HepG2 (cell line): Measurements from ENCODE around the gene EXTL2. TPM values are rescaled to one million over a fixed set of nuclear protein-coding genes. Genes with fewer than 3 reads are reported as not detected.

Source experiments
- ATAC-seq: fragments of 200-7000 bp; cut with Tn5 transposase; 3 replicates; pipeline ENCODE4 v1.9.1; 2020; ENCODE audit warnings: mild to moderate bottlenecking, moderate library complexity
- BruUV-seq: library from RNA; stranded (reverse); fragments of 400-500 nt; replicated peaks from 2 replicates; lab custom pipeline; 2021; lab: Mats Ljungman, UMichigan
- CTCF ChIA-PET: fragments of 300-600 bp; formaldehyde crosslinking; extraction: SDS; loops from one replicate; lab custom pipeline; 2021; ENCODE audit warnings: low total read pairs, inconsistent platforms, low intra/inter-chr PET ratio; lab: Yijun Ruan, JAX
- POLR2A ChIA-PET: fragments of 350-600 bp; sonication (Branson Sonifier 250); formaldehyde crosslinking; loops from one replicate; lab custom pipeline; 2020; ENCODE audit warnings: antibody characterized with exemption, inconsistent platforms; lab: Yijun Ruan, JAX
- DNase-seq: peaks from one replicate; pipeline ENCODE4 v3.0.0-alpha.2; 2015; ENCODE audit warnings: low spot score
- FAIRE-seq: peaks from 3 replicates; lab custom pipeline; 2011; peaks lifted over from hg19 to GRCh38; lab: Jason Lieb, UNC
- H2AFZ ChIP-seq: one replicate; pipeline ENCODE4 v1.6.1; 2011; ENCODE audit warnings: low read length, inconsistent platforms
- H3K27ac ChIP-seq: fragments of 300-600 bp; 3 replicates; pipeline ENCODE4 v1.8.0; 2011; ENCODE audit warnings: mixed run types, mild to moderate bottlenecking, mixed read lengths, low read length, inconsistent platforms; ENCODE audit not compliant: insufficient read depth; ENCODE audit errors: extremely low read length
- H3K27me3 ChIP-seq, 2 experiments: fragments of 200-600 bp in 1 of 2; 2 replicates in 1 of 2; 3 replicates in 1 of 2; pipeline versions ENCODE4 v1.6.0 to v1.8.0; 2011; ENCODE audit warnings: low read length in 2 of 2, mild to moderate bottlenecking in 2 of 2, moderate library complexity in 2 of 2, inconsistent platforms in 1 of 2; ENCODE audit not compliant: insufficient read depth in 2 of 2, control insufficient read depth in 1 of 2
- H3K36me3 ChIP-seq, 2 experiments: fragments of 200-600 bp in 1 of 2; replicated peaks in 1 of 2; 2 replicates in 1 of 2; 3 replicates in 1 of 2; pipeline versions ENCODE4 v1.5.1 to v1.8.0; 2011; ENCODE audit warnings: low read length in 2 of 2, inconsistent platforms in 1 of 2; ENCODE audit not compliant: insufficient read depth in 2 of 2, control insufficient read depth in 1 of 2
- H3K4me1 ChIP-seq: 2 replicates; pipeline ENCODE4 v1.5.1; 2012; ENCODE audit warnings: low read length, inconsistent platforms; ENCODE audit not compliant: insufficient read depth
- H3K4me2 ChIP-seq: 2 replicates; pipeline ENCODE4 v1.6.0; 2011; ENCODE audit warnings: low read depth, low read length, inconsistent platforms
- H3K4me3 ChIP-seq, 3 experiments: fragments of 200-600 bp in 1 of 3; sonication (generic), shearing (Covaris generic) in 1 of 3; replicated peaks in 1 of 3; 2 replicates each; pipeline ENCODE4 v1.5.1; 2011 to 2016; ENCODE audit warnings: low read length in 3 of 3, inconsistent platforms in 2 of 3, low read depth in 2 of 3, mild to moderate bottlenecking in 2 of 3, control low read depth in 1 of 3, mixed read lengths in 1 of 3; ENCODE audit not compliant: insufficient read depth in 1 of 3
- H3K79me2 ChIP-seq: one replicate; pipeline ENCODE4 v1.6.1; 2011; ENCODE audit warnings: low read length, inconsistent platforms; ENCODE audit not compliant: insufficient read depth
- H3K9ac ChIP-seq: 2 replicates; pipeline ENCODE4 v1.6.0; 2011; ENCODE audit warnings: mild to moderate bottlenecking, low read depth, low read length, inconsistent platforms; ENCODE audit not compliant: insufficient read depth
- H3K9me3 ChIP-seq: 2 replicates; pipeline ENCODE4 v1.5.1; 2012; ENCODE audit warnings: mild to moderate bottlenecking, low read length
- H4K20me1 ChIP-seq: 2 replicates; pipeline ENCODE4 v1.6.0; 2011; ENCODE audit warnings: inconsistent platforms, mild to moderate bottlenecking, low read length, moderate library complexity; ENCODE audit not compliant: insufficient read depth
- CBX2 ChIP-seq, 2 experiments: fragments of 200-600 bp in 1 of 2; sonication (generic); formaldehyde crosslinking in 1 of 2; IDR thresholded peaks; 2 replicates each; pipeline versions ENCODE4 v1.7.0 to v1.8.1; 2018 to 2022; ENCODE audit warnings: low read depth in 2 of 2, low read length in 1 of 2, mild to moderate bottlenecking in 1 of 2, missing genetic modification reagents in 1 of 2
- IRX3 ChIP-seq: sonication (generic); formaldehyde crosslinking; IDR thresholded peaks from 2 replicates; pipeline ENCODE4 v1.8.1; 2023; ENCODE audit warnings: mild to moderate bottlenecking, low read depth, missing genetic modification reagents, borderline replicate concordance
- KDM5A ChIP-seq: fragments of 200-600 bp; sonication (generic); IDR thresholded peaks from 2 replicates; pipeline ENCODE4 v1.7.0; 2018; ENCODE audit warnings: antibody characterized with exemption, mild to moderate bottlenecking, low read length, borderline replicate concordance
- LBX2 ChIP-seq: sonication (generic); formaldehyde crosslinking; IDR thresholded peaks from 2 replicates; pipeline ENCODE4 v1.5.0; 2020; ENCODE audit warnings: missing genetic modification reagents, mild to moderate bottlenecking, borderline replicate concordance
- PITX1 ChIP-seq: sonication (generic); formaldehyde crosslinking; IDR thresholded peaks from 2 replicates; pipeline ENCODE4 v1.5.1; 2020; ENCODE audit warnings: mild to moderate bottlenecking, missing genetic modification reagents
- RBFOX2 ChIP-seq: fragments of 200-400 bp; formaldehyde crosslinking; IDR thresholded peaks from 2 replicates; pipeline ENCODE4 v1.6.1; 2017; ENCODE audit warnings: low read depth, mild to moderate bottlenecking, low read length
- ZBTB44 ChIP-seq: sonication (generic); formaldehyde crosslinking; IDR thresholded peaks from 2 replicates; pipeline ENCODE4 v1.4.0; 2020; ENCODE audit warnings: missing genetic modification reagents
- ZNF557 ChIP-seq: sonication (generic); formaldehyde crosslinking; IDR thresholded peaks from 2 replicates; pipeline ENCODE4 v1.4.0; 2020; ENCODE audit warnings: missing genetic modification reagents
- WGBS: methylation state at CpG from one replicate; pipeline ENCODE4 v1.1.6; 2017; ENCODE audit warnings: low lambda C conversion rate; 5-methylcytosine and 5-hydroxymethylcytosine counted together
- in situ Hi-C: cut with HindIII; loops from 2 replicates; pipeline ENCODE4 v1.10.0; 2017; ENCODE audit warnings: low pct_unique_long_range_greater_than_20kb; ENCODE audit not compliant: extremely low pct_ligation_motif_present
- intact Hi-C: fragments of 100-400 bp; cut with micrococcal nuclease; formaldehyde crosslinking; loops from one replicate; pipeline ENCODE4 v1.10.0; 2022; ENCODE audit not compliant: unreplicated experiment
- polyA plus RNA-seq, 8 experiments: library from polyadenylated mRNA; depleted of rRNA in 3 of 8; stranded (reverse) in 7 of 8; unstranded in 1 of 8; fragments of >200 nt; fragmentation: Illumina TruSeq in 4 of 8; extraction: Trizol in 4 of 8; gene quantifications; 2 replicates each; pipeline versions ENCODE4 v1.2.1 to v1.2.3, GENCODE V29; 2011 to 2016; ENCODE audit warnings: low read depth in 4 of 8, missing spikeins in 1 of 8, mixed read lengths in 1 of 8; ENCODE audit not compliant: insufficient read depth in 1 of 8
- total RNA-seq, 5 experiments: library from RNA; depleted of rRNA; stranded (reverse); fragments of >200 nt; fragmentation: Illumina TruSeq; extraction: Trizol; gene quantifications; 2 replicates each; pipeline ENCODE4 v1.2.3, GENCODE V29; 2016; ENCODE audit warnings: low read depth in 1 of 5
- TF ChIP-seq, protein P1 (sequence below): sonication (generic); formaldehyde crosslinking; IDR thresholded peaks from 2 replicates; pipeline ENCODE4 v1.4.0; 2020; ENCODE audit warnings: mild to moderate bottlenecking, missing genetic modification reagents

EXTL2 gene
- total and polyA plus RNA-seq, 2 of the 13 experiments (the other 11 are each of a cell fraction or from before 2014, with no cell fraction given) = 22.0 to 23.5 TPM

- TF ChIP-seq, protein P1, sequence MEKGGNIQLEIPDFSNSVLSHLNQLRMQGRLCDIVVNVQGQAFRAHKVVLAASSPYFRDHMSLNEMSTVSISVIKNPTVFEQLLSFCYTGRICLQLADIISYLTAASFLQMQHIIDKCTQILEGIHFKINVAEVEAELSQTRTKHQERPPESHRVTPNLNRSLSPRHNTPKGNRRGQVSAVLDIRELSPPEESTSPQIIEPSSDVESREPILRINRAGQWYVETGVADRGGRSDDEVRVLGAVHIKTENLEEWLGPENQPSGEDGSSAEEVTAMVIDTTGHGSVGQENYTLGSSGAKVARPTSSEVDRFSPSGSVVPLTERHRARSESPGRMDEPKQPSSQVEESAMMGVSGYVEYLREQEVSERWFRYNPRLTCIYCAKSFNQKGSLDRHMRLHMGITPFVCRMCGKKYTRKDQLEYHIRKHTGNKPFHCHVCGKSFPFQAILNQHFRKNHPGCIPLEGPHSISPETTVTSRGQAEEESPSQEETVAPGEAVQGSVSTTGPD (CRISPR knock-in tag) = no peak
- no peak for TF ChIP-seq ZNF557
- TF ChIP-seq CBX2 (IDR thresholded peaks at IDR 0.05; ENCODE audit: low read depth, low read length) = no peak
- no peak for TF ChIP-seq CBX2 (CRISPR knock-in tag; IDR thresholded peaks at IDR 0.05; ENCODE audit: low read depth)
- TF ChIP-seq IRX3 = no peak
- TF ChIP-seq KDM5A = no peak
- TF ChIP-seq LBX2 (CRISPR knock-in tag) = no peak
- no peak for TF ChIP-seq ZBTB44
These were observed 9.1 kb upstream of the EXTL2 start (continued) for GRCh38 chr1:100903777-100904176.

DNA sequence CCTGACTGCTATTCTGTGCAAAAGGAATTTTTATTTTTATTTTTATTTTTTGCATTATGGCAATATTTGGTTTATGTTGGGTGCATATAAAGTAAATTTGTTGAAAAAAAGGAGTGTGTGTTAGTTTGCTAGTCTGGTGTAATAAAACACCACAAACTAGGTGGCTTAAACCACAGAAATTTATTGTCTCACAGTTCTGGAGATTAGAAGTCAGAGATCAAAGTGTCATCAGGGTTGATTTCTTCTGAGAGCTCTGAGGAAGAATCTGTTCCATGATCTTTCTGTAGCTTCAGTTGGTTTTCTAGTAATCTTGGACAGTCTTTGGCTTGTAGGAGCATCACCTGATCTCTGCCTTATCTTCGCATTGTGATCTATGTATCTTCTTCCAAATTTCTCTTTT is 7.7 kb upstream of the EXTL2 start:
- FAIRE-seq (no peak), ATAC-seq (no peak), DNase-seq (no peak)
- BruUV-seq = no TSS peak
- TF ChIP-seq RBFOX2 (0 out of 2 replicates have a peak, but pooled peaks have one; percentile 23), PITX1 (CRISPR knock-in tag) (no peak)
- Histone ChIP-seq H2AFZ (no peak overlapping the region), H4K20me1 (no peaks in the 10 kb centered on the region; the same call in 1 of the 2 replicates), H3K4me3 (no peak overlapping the region), H3K4me2 (no peak overlapping the region), H3K4me1 (peaks cover 32% of the 10 kb centered on the region), H3K27me3 (no peaks in the 10 kb centered on the region), H3K9ac (no peak overlapping the region), H3K9me3 (no peaks in the 10 kb centered on the region), H3K36me3 (peaks cover 2 to 23% of the 10 kb centered on the region in 2 experiments; a peak in 4 of 5 replicates), H3K79me2 (peaks cover 20% of the 10 kb centered on the region), H3K27ac (no peak overlapping the region)
- 100% methylated on average over 1 of the region's 1 CpG for WGBS
- intact Hi-C loops (no loop called here), in situ Hi-C loops (no loop called here)
- POLR2A ChIA-PET = no interaction called here
- CTCF ChIA-PET = no interaction called here
